GM12872 (cell line): ENCODE results near the gene LRRC3.

Source experiments
- TF ChIP-seq, protein P1 (sequence below): IDR thresholded peaks from 3 replicates; pipeline ENCODE4 v1.5.1; 2011; ENCODE audit warnings: low read depth, mild to moderate bottlenecking, low read length, moderate library complexity; ENCODE audit not compliant: insufficient read depth

Gene LRRC3

DNA sequence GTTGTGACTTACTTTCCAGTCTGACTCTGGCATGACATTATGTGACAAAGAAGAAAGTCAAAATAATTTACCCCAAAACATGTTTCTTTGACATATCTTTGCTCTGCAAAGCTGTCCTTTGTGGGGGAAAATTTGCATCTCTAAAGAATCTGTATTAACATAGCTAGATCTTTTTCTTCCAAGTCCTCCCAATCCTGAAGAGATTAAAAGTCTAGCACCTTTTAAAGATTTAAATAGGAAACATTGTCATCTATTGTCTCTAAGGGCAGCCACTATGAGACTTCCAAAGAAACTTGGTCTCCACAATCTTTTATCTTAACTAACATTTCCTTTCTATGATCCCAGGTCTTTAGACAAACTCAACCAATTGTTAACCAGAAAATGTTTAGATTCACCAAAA is 16.0 kb downstream of the LRRC3 start:
- TF ChIP-seq, protein P1, sequence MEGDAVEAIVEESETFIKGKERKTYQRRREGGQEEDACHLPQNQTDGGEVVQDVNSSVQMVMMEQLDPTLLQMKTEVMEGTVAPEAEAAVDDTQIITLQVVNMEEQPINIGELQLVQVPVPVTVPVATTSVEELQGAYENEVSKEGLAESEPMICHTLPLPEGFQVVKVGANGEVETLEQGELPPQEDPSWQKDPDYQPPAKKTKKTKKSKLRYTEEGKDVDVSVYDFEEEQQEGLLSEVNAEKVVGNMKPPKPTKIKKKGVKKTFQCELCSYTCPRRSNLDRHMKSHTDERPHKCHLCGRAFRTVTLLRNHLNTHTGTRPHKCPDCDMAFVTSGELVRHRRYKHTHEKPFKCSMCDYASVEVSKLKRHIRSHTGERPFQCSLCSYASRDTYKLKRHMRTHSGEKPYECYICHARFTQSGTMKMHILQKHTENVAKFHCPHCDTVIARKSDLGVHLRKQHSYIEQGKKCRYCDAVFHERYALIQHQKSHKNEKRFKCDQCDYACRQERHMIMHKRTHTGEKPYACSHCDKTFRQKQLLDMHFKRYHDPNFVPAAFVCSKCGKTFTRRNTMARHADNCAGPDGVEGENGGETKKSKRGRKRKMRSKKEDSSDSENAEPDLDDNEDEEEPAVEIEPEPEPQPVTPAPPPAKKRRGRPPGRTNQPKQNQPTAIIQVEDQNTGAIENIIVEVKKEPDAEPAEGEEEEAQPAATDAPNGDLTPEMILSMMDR: no peak

DNA sequence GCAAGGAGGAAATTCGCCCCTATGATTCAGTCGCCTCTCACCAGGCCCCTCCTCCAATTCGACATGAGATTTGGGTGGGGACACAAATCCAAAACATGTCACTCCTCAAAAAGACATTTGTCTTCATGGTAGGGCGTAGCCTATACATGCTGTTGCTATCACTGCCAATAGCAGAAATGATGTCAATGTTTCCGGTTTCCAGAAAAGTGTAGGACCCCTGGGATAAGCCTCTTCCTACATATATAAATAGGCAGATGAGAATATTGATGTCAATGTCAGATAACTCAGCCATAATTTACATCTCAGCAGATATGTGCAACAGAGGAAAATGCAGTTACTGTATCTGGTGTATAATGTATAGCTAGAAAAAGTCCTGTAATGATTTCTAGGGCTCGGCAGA is 16.7 kb downstream of the LRRC3 start:
- TF ChIP-seq, protein P1: no peak

DNA sequence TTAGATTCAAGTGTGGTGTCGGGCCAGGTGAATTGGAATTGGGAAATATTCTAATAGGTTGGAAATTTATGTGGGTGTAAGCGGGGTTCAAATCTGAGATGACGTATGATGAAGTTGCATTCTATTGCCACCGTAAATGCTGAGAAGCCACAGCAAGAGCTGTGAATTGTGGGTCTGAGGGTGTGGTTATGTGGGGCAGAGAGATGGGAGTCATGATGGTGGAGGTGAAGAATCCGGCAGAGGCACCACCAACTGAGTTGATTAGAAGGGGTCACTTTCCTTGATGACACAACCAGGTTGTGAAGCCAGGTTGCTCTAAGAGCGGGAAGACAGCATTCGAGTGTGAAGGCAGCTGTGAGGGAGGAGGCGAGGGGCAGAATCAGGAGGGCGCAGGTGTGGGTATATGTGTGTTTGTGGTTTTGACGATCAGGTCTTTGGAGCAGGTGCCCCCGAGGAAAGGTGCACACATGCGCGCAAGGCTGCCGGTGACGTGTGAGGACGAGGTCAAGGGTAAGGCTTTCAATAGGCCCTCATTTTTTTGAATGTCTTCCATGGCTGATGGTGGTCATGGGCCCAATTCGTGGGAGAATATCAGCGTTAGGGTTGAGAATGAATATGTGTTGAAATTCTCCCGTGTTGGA is 18.7 kb downstream of the LRRC3 start:
- TF ChIP-seq, protein P1: no peak

DNA sequence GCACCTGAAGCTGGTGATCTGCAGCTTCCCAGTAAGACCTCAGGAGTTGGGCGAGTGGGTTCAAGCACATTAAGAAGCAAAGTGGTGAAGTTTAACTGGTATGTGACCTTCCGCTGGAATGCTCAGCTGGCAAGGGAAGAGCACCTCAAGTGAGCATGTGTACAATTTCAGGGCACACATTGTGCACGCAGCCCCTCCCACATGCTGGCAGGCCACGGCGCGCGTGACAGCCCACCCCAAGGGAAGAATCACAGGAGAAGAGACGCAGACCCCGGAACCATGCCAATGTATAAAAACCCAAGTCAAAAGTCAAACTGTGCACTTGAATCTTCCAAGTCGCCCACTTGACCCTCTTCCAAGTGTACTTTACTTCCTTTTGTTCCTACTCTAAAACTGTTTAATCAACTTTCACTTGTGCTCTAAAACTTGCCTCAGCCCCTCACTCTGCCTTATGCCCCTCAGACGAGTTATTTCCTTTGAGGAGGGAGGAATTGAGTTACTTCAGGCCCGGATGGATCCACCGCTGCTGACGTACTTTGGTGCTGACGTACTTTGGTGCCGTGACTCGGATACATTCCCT is 20.0 kb downstream of the LRRC3 start:
- TF ChIP-seq, protein P1: no peak

DNA sequence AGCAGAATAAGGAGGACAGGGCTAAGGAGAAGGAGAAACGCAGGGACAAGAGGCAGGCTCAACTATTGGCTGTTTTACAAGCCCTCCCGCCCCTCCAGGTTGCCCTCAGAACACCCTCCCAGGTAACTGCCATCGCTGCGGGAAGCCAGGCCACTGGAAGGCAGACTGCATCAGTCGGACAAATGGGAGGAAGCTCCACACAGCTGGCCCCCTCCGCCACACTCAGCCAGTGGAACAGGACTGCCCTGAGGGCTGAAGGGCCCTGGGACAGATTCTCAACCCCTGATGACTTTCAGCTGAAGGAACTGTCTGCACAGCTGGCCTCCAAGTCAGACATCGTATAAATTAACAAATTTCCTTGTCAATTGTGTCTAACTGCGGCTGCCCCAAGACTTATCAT is 21.8 kb downstream of the LRRC3 start:
- TF ChIP-seq, protein P1: no peak

DNA sequence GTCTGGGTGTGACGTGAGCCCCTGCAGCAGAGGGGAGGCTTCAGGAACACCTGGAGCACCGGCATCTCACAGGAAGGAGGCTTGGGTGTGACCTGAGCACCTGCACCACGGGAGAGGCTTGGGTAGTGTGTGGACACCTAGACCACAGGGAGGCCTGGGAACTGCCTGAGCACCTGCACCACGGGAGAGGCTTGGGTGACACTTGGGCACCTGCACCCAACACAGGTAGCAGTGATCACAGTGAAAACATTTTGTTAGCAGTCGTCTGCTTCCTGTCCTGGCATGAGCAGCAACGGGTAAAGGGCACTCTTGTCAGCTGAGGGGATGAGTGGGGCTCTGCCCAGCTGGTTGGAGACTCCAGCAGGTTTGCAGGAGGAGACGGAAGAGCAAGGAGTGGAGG is 22.4 kb downstream of the LRRC3 start:
- TF ChIP-seq, protein P1: no peak

DNA sequence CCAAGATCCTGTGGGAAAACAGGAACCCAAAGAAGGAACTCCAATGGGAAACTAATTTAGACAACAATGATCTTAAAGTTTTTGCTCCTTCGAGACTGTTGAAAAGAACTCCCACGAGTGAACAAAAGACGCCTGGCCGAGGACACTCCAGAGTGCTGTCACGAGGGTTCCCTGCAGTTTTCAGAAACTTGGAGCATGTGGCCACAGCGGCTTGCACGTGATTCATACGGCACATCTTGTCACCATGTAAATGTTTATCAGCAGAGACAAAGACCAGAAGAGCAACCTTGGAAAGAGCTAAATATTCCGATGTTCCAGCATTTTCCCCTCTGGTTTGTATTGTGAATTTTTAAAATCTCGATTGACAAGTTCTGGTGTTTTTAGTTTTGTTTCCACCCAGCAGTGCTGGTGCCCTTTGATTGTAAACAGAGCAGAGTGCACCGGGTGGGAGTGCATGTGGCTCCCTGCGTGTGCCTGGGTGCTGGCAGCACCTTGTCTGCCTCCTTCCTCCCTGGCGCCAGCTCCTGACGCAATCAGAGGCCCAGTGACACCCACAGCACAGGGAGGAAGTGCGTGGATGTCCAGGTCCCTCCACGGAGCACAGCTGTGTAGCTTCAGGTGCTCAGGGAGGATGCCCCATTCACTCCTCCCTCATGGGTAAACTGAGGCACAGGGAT is 23.0 kb downstream of the LRRC3 start:
- TF ChIP-seq, protein P1: no peak
